Neural progenitor cell (in vitro differentiated cells): ENCODE measurements around the gene HNRNPA1. TPM values are rescaled to one million over a fixed set of nuclear protein-coding genes. Genes with fewer than 3 reads are reported as not detected.

ENCODE experiments used
- DNase-seq: peaks from one replicate; pipeline ENCODE4 v3.0.0-alpha.2; 2016; ENCODE audit warnings: low spot score
- H2AFZ ChIP-seq: fragments of 200-600 bp; sonication (generic); replicated peaks from 2 replicates; pipeline ENCODE4 v1.6.1; 2016; ENCODE audit warnings: antibody characterized with exemption
- H3F3A ChIP-seq: fragments of 200-600 bp; sonication (generic); 2 replicates; pipeline ENCODE4 v1.6.1; 2016; ENCODE audit warnings: antibody characterized with exemption, low read depth
- H3K27ac ChIP-seq: fragments of 200-600 bp; sonication (generic); 2 replicates; pipeline ENCODE4 v1.5.1; 2016; ENCODE audit warnings: mild to moderate bottlenecking
- H3K27me3 ChIP-seq: fragments of 200-600 bp; sonication (generic); 2 replicates; pipeline ENCODE4 v1.6.1; 2016; ENCODE audit warnings: mild to moderate bottlenecking, moderate library complexity
- H3K36me3 ChIP-seq: fragments of 200-600 bp; sonication (generic); 2 replicates; pipeline ENCODE4 v1.5.1; 2016
- H3K4me1 ChIP-seq: fragments of 200-600 bp; sonication (generic); 2 replicates; pipeline ENCODE4 v1.6.1; 2016; ENCODE audit warnings: mixed run types
- H3K4me2 ChIP-seq: fragments of 200-600 bp; sonication (generic); 2 replicates; pipeline ENCODE4 v1.6.1; 2016
- H3K4me3 ChIP-seq: fragments of 200-600 bp; sonication (generic); 2 replicates; pipeline ENCODE4 v1.5.1; 2016
- H3K79me2 ChIP-seq: fragments of 200-600 bp; sonication (generic); 2 replicates; pipeline ENCODE4 v1.6.1; 2016; ENCODE audit warnings: low read depth
- H3K9ac ChIP-seq: fragments of 200-600 bp; sonication (generic); 2 replicates; pipeline ENCODE4 v1.6.1; 2016
- H3K9me3 ChIP-seq: fragments of 200-600 bp; sonication (generic); 2 replicates; pipeline ENCODE4 v1.5.1; 2016; ENCODE audit warnings: low read depth
- H4K20me1 ChIP-seq: fragments of 200-600 bp; sonication (generic); 2 replicates; pipeline ENCODE4 v1.6.1; 2016; ENCODE audit warnings: low read depth
- H3K27ac Mint-ChIP-seq: 3 replicates; pipeline ENCODE4 v1.8.0; 2021; ENCODE audit warnings: mixed read lengths
- H3K27me3 Mint-ChIP-seq: 2 replicates; pipeline ENCODE4 v1.8.0; 2022; ENCODE audit warnings: low read depth, mild to moderate bottlenecking, inconsistent platforms, moderate library complexity, mixed read lengths; ENCODE audit not compliant: insufficient read depth
- H3K36me3 Mint-ChIP-seq: 3 replicates; pipeline ENCODE4 v1.8.0; 2021; ENCODE audit warnings: mixed read lengths
- H3K4me1 Mint-ChIP-seq: 3 replicates; pipeline ENCODE4 v1.8.0; 2021; ENCODE audit warnings: mixed read lengths
- H3K4me3 Mint-ChIP-seq: 3 replicates; pipeline ENCODE4 v1.8.0; 2021; ENCODE audit warnings: mild to moderate bottlenecking, moderate library complexity, mixed read lengths
- H3K9me3 Mint-ChIP-seq: 3 replicates; pipeline ENCODE4 v1.8.0; 2020; ENCODE audit warnings: mixed read lengths
- EZH2 ChIP-seq: fragments of 200-600 bp; sonication (generic); IDR thresholded peaks from 2 replicates; pipeline ENCODE4 v1.6.1; 2017; ENCODE audit warnings: antibody characterized with exemption, mild to moderate bottlenecking, moderate library complexity
- EZH2phosphoT487 ChIP-seq: fragments of 200-600 bp; sonication (generic); IDR thresholded peaks from 2 replicates; pipeline ENCODE4 v1.6.1; 2017; ENCODE audit warnings: antibody characterized with exemption
- total RNA-seq: library from RNA; depleted of rRNA; stranded (reverse); fragments of >200 nt; gene quantifications from 2 replicates; pipeline ENCODE4 v1.2.3, GENCODE V29; 2015; ENCODE audit warnings: low replicate concordance
- TF ChIP-seq, protein P1 (sequence below): fragments of 200-600 bp; sonication (generic); IDR thresholded peaks from 2 replicates; pipeline ENCODE4 v1.5.1; 2017; ENCODE audit warnings: antibody characterized with exemption, mild to moderate bottlenecking

HNRNPA1 gene
- total RNA-seq, 1 donor from 2014 or later, result 2,341 TPM

DNA sequence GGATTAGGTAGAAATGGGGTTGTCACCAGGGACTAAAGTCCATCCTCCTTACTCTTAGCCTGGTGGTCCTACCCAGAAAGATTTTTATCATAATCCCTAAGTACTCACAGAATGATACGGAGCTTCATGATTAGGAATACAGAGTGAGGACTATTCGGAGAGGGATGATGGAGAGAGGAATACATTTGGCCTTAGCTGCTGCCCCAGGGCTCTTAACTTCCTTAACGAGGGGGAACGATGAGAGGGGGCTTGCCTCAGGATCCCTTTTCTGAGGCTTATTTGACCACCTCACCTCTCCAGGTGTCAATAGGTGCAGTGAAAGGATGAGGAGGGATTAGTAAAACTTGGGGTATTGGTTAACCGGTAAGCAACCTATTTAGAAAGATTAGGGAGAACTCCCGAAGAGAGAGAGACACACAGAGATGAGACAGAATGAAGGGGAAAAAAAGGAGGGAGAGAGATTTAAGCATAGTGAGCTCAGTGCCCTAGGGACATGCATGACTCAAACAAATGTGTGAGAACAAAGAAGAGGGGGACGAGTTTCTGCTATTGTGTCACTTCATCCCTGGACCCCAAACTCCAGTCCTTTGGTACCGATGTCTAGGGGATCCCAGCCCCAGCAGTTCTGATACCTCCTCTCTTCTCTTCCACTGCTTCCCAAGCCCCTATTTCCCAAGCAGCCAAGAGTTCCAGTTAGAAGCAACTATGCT is 19.1 kb downstream of the HNRNPA1 start:
- H3K9me3 Mint-ChIP-seq, result no peaks in the 10 kb centered on the region
- Histone ChIP-seq H2AFZ (peak overlapping the region; percentile 89), H3K27ac (no peak overlapping the region), H3K9me3 (no peaks in the 10 kb centered on the region), H3K27me3 (no peaks in the 10 kb centered on the region), H3K4me2 (peak overlapping the region; percentile 80), H3F3A (peaks cover 33% of the 10 kb centered on the region), H3K9ac (no peak overlapping the region), H4K20me1 (no peaks in the 10 kb centered on the region), H3K79me2 (peaks cover 5% of the 10 kb centered on the region), H3K4me3 (peak overlapping the region; percentile 40), H3K36me3 (no peaks in the 10 kb centered on the region), H3K4me1 (peaks cover 42% of the 10 kb centered on the region)
- H3K4me1 Mint-ChIP-seq, result peaks cover 40% of the 10 kb centered on the region
- no peak for DNase-seq
- TF ChIP-seq, protein P1, sequence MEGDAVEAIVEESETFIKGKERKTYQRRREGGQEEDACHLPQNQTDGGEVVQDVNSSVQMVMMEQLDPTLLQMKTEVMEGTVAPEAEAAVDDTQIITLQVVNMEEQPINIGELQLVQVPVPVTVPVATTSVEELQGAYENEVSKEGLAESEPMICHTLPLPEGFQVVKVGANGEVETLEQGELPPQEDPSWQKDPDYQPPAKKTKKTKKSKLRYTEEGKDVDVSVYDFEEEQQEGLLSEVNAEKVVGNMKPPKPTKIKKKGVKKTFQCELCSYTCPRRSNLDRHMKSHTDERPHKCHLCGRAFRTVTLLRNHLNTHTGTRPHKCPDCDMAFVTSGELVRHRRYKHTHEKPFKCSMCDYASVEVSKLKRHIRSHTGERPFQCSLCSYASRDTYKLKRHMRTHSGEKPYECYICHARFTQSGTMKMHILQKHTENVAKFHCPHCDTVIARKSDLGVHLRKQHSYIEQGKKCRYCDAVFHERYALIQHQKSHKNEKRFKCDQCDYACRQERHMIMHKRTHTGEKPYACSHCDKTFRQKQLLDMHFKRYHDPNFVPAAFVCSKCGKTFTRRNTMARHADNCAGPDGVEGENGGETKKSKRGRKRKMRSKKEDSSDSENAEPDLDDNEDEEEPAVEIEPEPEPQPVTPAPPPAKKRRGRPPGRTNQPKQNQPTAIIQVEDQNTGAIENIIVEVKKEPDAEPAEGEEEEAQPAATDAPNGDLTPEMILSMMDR, result no peak
- TF ChIP-seq EZH2 (no peak), EZH2phosphoT487 (no peak)
- peaks cover 13% of the 10 kb centered on the region for H3K27me3 Mint-ChIP-seq
- no peak overlapping the region for H3K27ac Mint-ChIP-seq
- no peaks in the 10 kb centered on the region for H3K36me3 Mint-ChIP-seq
- peak overlapping the region; percentile 13 for H3K4me3 Mint-ChIP-seq

DNA sequence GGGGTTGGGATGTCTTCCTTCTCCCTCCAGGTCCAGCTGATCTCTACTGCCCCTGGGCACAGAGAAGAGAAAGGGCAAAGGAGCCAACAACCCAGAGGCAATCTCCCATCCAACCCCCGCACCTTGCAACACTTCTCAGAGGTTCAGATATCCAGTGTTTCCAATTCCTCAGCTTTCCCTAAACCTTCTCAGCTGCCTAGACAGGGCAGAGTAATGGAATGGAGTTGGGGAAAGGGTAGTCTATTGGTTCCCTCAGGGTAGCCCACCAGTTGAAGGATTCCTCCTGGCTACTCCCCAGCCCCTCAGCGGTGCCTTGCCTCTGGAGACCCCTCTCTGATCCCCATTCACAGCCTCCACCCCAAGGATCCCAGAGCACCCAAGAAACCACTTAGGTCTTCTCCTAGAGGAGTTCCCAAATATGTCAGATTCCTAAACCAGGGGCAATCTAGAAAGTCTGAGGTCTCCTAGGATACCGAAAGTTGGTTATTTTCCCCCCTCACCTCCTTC is 19.8 kb downstream of the HNRNPA1 start:
- peaks cover 33% of the 10 kb centered on the region for H3F3A ChIP-seq
- H3K9ac ChIP-seq, result peak overlapping the region; percentile 42
- peak overlapping the region; percentile 76 for H3K27ac Mint-ChIP-seq
- TF ChIP-seq, protein P1, result no peak
- TF ChIP-seq EZH2phosphoT487 (no peak), EZH2 (no peak)
- peaks cover 42% of the 10 kb centered on the region for H3K4me1 ChIP-seq
- DNase-seq, result no peak
- H3K4me2 ChIP-seq, result peak overlapping the region; percentile 80
- H3K27me3 ChIP-seq, result no peaks in the 10 kb centered on the region
- peak overlapping the region; percentile 40 for H3K4me3 ChIP-seq
- peaks cover 37% of the 10 kb centered on the region for H3K4me1 Mint-ChIP-seq
- peaks cover 5% of the 10 kb centered on the region for H3K79me2 ChIP-seq
- H4K20me1 ChIP-seq, result no peaks in the 10 kb centered on the region
- H2AFZ ChIP-seq, result peak overlapping the region; percentile 89
- H3K36me3 ChIP-seq, result no peaks in the 10 kb centered on the region
- H3K27ac ChIP-seq, result no peak overlapping the region
- no peaks in the 10 kb centered on the region for H3K9me3 ChIP-seq
- peaks cover 11% of the 10 kb centered on the region for H3K27me3 Mint-ChIP-seq
- no peaks in the 10 kb centered on the region for H3K36me3 Mint-ChIP-seq
- peak overlapping the region; percentile 79 for H3K4me3 Mint-ChIP-seq
- H3K9me3 Mint-ChIP-seq, result no peaks in the 10 kb centered on the region

DNA sequence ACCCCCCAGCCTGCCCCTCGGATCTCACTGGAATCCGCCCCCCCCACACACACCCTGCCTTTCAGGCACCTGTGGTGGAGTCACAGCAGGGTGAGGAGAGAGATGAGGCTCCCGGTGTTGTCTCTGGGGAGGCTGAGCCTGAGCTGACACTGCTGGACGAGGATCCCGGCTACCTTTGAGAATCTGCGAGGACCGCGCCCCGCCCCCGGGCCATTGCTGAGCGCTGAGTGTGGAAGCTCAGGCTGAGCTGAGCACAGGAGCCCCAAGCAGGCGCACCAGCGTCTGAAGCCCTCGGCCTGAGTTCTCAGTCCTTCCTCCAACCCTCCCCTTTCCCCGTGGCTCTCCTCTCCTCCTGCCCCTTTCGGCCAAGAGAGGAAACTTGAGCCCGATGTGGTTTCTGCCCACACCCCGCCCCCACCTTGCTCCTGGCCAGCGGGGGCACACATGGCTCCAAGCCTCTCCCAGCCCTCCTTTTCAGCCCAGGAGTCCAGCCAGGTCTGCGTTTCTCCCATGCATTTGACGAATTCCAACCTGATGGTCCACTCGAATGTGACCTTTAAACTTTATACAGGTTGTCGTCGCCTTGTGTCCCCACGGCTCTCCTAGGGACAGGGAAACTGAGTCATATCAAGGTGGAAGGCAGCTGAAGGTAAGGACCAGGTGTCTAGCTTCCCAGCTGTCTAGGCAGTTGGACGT is 20.4 kb downstream of the HNRNPA1 start, which contains the start of gene NFE2:
TSS of gene NFE2 (minus strand) at position 284 of the 696 bp plus-strand sequence. CDS start 5,767 bp downstream, outside the sequence.
- TF ChIP-seq, protein P1, result no peak
- TF ChIP-seq EZH2phosphoT487 (no peak), EZH2 (no peak)
- Histone ChIP-seq H3K27me3 (no peaks in the 10 kb centered on the region), H3K4me1 (peaks cover 42% of the 10 kb centered on the region), H3K9me3 (no peaks in the 10 kb centered on the region), H3K27ac (peak within 1 kb of the TSS; percentile 74), H2AFZ (peak within 1 kb of the TSS; percentile 89), H3K4me2 (peak within 1 kb of the TSS; percentile 80), H3K9ac (peak within 1 kb of the TSS; percentile 42), H3F3A (peaks cover 29% of the 10 kb centered on the region), H3K79me2 (peaks cover 5% of the 10 kb centered on the region), H3K36me3 (no peaks in the 10 kb centered on the region), H3K4me3 (peak within 1 kb of the TSS; percentile 40), H4K20me1 (no peaks in the 10 kb centered on the region)
- Mint-ChIP-seq H3K27me3 (peaks cover 11% of the 10 kb centered on the region), H3K27ac (peak within 1 kb of the TSS; percentile 76), H3K4me3 (peak within 1 kb of the TSS; percentile 79), H3K9me3 (no peaks in the 10 kb centered on the region), H3K4me1 (peaks cover 34% of the 10 kb centered on the region), H3K36me3 (no peaks in the 10 kb centered on the region)
- DNase-seq, result peak; percentile 94
